Left hindlimb (tissue), 1 donor: ENCODE results near the gene FAM204A.

Source experiments
- DNase-seq: peaks from one replicate; pipeline ENCODE4 v3.0.0-alpha.2; 2018

The FAM204A gene

GRCh38 chr10:118276727-118277126 is 65.4 kb downstream of the FAM204A start:
- DNase-seq, result no peak

DNA sequence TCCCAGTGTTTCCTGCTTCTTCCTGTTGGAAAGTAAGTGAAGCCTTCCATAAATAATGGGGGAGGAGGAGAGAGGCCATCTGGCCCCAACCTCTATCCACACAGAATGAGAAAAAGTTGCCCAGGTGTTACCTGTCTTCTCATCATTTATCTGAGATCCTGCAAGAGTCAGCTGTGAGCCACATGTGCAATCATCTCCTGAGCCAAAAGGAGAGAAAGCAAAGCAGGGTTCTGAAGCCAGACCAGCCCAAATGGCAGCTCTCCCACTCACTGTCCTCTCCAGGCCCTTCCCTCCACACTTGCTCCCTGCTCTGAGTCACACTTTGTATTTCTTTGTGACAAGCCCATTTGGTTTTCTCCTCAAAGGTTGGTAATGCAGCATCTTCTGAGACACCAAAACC is 65.9 kb downstream of the FAM204A start:
- no peak for DNase-seq

- no peak for DNase-seq
Observed at GRCh38 chr10:118273662-118274061, 68.5 kb downstream of the FAM204A start.

GRCh38 chr10:118272767-118273166 is 69.4 kb downstream of the FAM204A start:
- no peak for DNase-seq

- no peak for DNase-seq
Observed at GRCh38 chr10:118272149-118272721, 69.9 kb downstream of the FAM204A start.

GRCh38 chr10:118271671-118272070 is 70.5 kb downstream of the FAM204A start:
- DNase-seq, result no peak

DNA sequence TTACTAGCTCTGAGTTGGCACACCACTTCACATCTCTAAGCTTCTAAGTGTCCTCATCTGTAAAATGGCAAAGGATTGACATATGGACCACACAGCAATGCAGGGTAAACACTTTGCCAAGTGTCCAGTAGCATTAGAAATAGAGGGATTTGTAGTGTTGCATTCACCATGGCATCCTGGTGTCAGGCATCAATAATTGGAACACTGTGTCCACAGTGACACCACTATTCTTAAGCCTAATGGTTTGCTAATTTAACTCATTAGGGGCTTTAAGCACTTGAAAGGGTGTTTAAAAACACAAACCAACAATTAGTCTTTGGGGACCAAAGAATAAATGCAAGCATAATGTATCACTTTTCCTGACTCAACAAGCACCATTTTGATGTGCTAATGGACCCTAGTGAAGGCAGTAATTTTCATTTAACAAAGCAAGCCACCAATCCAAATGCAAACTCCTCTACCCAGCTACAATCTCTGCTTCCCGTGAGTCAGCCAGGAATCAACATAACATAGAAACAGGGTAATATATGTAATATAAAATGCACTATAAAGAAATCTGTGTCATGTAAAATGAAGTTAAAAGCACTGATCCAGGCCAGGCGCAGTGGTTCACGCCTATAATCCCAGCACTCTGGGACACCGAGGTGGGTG is 75.9 kb downstream of the FAM204A start:
- DNase-seq, result no peak

DNA sequence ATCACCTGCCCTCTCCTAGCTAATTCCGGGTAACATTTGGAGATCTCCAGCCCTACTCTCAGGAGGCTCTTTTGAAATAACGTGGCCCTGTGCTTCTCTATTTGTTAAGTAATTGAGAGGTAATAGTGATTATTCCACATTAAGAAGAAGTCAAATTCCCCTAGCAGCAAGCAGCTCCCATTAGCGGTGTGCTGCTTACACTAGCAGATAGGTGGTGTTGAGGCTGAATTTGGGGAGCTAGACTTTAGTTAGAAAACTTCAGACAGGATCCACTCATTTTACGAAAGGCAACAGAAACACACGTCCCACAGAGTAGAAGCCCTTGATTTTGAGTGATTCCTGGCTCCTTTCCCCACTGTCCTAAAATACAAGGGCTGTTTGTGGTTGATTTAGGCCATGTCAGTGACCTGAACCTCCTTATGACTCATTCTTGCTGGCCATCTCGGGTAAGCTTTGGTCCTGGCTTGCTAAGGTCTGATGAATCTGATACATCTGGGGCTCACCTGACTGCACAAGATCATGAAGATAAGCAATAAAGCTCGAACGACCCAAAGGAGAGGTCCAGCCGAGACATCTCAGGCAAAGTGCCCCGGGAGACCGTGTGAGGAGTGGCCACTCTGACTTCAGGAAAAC is 77.2 kb downstream of the FAM204A start:
- DNase-seq, result no peak

GRCh38 chr10:118264252-118264651 is 77.9 kb downstream of the FAM204A start:
- no peak for DNase-seq

- DNase-seq, result no peak
Observed at GRCh38 chr10:118262538-118262937, 79.6 kb downstream of the FAM204A start.

GRCh38 chr10:118259288-118259906 is 82.7 kb downstream of the FAM204A start:
- DNase-seq, result no peak

GRCh38 chr10:118258285-118258684 is 83.8 kb downstream of the FAM204A start:
- no peak for DNase-seq

- no peak for DNase-seq
Observed at GRCh38 chr10:118256825-118257570, 85.1 kb downstream of the FAM204A start.

GRCh38 chr10:118256209-118256608 is 85.9 kb downstream of the FAM204A start:
- DNase-seq, result no peak

DNA sequence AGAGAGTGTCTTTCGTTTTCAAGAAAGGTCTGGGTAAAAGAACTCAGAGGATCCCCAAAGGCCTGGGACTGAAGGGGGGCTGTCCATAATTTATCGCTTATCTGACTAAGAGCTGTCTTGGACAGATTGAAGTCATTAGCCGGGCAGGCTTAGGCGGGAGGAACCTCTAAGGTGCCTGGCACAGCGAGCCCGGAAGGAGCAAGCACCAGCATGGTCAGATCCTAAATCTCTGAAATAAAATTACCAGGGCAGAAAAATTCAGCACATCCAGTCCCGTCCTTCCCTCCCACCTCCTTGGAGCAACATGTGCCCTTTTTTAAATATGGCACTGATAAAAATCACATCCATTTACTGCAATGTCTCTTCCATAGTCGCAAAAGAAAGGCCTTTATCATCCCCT is 86.8 kb downstream of the FAM204A start:
- DNase-seq, result no peak

DNA sequence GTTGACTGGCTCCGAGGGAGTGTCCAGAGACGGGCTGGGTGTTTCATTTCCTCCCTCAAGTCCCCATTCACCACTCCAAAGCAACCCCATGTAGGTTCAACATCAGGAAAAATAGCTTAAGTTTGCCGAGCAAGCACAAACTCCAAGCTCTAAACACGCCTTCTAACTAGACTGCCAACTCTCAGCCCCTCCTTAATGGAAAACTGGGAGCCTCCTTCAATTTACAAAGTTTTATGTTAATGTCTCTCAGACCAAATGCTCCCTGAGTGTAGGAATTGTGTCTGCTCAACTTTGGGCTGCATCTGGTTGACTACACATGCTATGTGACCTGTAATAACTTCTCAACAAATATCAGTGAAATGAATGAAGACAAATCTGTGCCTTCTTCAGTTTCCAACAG is 87.5 kb downstream of the FAM204A start:
- no peak for DNase-seq

GRCh38 chr10:118253397-118253796 is 88.7 kb downstream of the FAM204A start:
- DNase-seq, result no peak

GRCh38 chr10:118251791-118252190 is 90.3 kb downstream of the FAM204A start:
- DNase-seq, result no peak

DNA sequence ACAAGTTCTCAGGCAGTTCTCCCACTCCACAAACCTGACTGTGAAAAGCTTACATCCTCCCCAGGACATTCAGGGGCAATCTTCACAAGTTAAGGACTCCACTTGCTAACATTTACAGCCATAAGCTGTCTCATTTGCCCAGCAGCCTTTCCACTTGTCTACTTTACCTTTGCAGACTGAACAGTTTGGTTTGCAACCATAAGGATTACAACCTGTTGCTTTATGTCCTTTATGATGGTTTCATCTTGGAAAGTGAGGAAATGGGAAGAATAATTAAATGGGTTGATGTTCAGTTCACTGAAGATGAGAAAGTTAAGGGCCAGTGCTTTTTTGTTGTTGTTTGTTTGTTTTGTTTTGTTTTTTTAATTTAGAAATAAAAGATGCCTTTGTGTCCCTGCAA is 92.4 kb downstream of the FAM204A start:
- DNase-seq, result no peak
